ENCODE results near the gene CFAP298.
"Not testable (repeated sequence)": the region's sequence is repeated elsewhere in the genome, so short reads cannot be mapped to it uniquely, and the experiment has no call there.

The CFAP298 gene, protein sequence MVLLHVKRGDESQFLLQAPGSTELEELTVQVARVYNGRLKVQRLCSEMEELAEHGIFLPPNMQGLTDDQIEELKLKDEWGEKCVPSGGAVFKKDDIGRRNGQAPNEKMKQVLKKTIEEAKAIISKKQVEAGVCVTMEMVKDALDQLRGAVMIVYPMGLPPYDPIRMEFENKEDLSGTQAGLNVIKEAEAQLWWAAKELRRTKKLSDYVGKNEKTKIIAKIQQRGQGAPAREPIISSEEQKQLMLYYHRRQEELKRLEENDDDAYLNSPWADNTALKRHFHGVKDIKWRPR

DNA sequence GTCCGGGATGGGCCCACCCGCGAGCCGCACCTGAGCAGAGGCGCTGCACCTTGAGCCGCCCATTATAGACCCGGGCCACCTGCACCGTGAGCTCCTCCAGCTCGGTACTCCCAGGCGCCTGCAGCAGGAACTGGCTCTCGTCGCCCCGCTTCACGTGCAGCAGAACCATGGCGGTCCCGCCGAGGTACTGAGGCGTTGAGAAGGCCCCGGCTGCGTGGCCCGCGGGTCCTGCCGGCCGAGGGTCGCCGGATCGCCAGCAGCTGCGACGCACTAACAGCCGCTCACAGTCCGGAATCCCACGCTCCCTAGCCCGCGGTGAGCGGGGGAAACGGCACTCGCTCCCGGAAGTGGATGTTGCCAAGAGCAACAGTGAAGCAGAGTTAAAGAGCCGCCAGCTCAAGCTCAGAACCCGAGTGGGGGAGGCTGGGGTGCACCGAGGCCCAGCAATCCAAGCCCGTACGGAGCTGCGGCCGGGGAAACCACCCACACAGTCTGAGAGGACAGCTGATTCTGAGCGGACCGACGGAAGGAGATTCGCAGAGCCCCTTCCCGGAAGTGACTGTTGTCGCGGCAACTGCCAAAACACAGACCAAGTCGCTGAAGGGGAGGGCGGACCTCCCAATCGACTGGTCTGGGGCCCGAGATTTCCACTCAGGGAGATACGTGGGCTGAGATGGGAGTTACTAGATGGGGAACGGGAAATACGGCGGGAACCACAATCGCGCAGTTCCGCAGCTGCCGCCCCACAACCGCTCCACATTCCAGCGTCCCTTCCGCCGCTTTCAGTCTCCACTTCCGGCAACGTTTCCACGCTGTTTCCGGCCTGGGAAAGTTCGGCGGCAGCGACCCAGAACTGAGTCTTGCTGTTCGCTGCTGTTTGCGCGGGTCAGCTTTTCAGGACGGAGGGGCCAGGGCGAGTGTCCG lies at the start of gene CFAP298:
TSS of gene CFAP298 (minus strand) at position 303 of the 924 bp plus-strand sequence. CDS start at position 169, 134 bp downstream.
- DNase-seq (ENCODE audit: extremely low read depth in 1 of 2, low read depth in 1 of 2), result peak; percentile 75 to 82

DNA sequence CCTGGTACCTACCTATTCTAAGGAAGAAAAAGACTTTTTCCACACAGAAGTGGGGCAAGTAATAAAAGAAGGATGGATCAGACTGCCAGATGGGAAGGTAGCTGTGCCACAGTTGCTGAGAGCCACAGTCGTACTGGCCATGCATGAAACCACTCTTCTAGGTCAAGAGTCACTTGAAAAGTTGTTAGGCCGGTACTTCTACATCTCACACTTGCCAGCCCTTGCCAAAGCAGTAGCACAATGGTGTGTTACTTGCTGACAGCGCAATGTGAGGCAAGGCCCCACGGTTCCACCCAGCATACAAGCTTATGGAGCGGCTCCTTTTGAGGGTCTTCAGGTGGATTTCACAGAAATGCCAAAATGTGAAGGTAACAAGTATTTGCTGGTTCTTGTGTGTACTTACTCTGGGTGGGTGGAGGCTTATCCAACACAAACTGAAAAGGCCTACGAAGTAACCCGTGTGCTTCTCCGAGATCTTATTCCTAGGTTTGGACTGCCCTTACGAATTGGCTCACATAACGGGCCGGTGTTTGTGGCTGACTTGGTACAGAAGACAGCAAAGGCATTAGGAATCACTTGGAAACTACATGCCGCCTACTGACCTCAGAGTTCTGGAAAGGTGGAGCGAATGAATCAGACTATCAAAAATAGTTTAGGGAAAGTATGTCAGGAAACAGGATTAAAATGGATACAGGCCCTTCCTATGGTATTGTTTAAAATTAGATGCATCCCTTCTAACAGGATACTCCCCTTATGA lies 49.0 kb upstream of the CFAP298 start:
- DNase-seq (ENCODE audit: extremely low read depth in 1 of 2, low read depth in 1 of 2), result not testable (repeated sequence)

DNA sequence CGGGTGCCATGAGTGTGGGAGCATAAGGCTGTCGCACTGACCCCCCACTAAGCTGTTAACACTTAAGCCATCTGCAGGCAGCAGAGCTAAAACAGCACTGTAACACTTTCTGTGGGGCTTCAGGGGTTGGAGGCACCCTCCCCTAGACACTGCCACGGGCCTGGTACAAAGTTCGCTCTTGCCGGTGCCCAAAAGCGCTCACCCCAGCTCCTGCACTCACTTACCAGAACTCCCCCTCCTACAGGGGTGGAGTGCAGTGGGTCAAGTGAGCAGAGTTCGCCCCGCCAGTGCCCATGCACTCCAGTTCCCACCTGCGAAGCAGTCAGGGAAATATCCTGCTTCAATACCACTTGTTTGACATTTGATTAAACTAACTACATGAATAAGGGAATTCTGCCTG lies 46.3 kb upstream of the CFAP298 start:
- no peak for DNase-seq (ENCODE audit: extremely low read depth in 1 of 2, low read depth in 1 of 2)

DNA sequence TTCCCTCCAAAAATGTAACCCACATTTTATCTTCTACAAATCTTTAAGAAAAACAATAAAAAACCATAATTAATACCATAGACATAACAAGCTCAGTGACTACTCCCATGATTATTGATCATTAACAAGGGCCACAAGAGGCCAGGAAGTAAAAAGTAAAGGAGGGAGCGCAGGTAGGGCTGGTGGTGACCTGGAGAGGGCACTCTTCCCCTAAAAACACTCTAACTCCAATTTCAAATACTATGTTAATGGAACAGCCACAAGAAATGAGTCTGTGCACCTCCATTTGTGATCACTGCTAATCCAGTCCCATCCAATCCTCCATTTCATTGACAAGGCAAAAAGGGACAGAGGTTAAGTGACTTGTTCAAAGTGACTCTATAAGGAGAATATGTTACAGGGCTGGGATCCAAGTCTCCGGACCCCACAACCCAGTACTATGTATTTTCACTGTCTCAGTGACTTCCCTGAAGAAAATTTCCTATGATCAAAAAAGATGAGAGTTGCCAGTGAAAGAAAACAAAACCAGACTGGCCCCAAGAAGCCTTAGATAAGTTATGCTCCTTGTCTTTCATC lies 41.2 kb upstream of the CFAP298 start:
- DNase-seq (ENCODE audit: extremely low read depth in 1 of 2, low read depth in 1 of 2), result no peak

DNA sequence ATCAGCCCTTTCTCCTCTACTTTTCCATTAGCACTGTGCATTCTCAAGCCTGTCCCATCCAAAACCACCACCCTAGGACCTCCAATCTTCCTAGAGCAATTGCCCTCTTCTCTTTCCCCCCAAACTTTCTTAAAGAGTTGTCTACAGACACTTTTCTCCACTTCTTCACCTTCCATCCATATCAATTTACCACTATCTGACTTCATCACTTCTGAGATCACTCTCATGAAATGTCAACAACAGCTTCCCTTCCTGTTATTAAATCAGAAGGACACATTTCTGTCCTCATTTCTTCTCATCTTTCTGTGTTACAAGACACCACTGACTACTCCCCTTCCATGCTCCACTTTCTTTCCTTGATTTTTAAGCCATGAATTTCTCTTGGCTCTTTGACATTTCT lies 36.0 kb upstream of the CFAP298 start:
- DNase-seq (ENCODE audit: extremely low read depth in 1 of 2, low read depth in 1 of 2), result no peak

DNA sequence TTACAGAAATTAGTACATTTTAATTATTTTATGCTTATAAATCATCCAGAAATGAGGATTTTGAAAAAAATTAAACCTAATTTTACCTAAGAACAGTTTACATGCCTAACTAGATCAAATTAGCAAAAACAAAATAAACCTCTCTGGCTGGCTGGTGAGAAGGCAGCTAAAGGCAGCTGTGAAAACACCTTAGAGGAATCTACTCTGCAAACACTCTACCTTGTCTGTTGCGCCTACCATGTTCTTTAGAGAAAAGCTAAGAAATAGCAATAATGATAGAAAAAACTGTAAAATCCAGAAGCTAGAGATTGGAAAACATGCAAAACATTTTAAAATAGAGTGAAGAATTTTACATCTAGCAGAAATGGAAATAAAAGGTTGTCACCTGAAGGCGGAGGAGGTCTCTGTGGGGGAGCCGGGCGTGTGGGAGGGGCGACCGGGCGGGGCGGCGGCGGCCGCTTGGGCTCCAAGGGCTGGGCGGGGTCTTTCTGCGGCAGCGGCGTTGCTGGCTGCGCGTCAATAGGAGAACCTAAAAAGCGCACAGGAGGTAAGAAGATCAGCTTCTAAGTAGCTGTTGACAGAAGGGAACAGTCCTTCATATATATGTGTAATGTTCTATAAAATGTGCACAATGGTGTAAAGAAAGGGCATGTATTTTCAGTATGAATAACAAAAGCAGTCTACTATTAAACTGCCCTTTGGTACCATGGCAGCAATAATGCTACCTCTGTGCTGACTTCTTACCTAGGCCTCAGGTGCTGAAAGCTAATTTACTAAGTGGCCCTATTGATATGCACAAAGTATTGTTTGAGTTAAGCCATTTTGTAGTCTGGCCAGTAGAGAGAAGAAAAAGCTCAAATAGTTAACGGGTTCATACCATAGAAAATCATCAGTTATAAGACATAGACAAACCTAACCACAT lies 33.3 kb upstream of the CFAP298 start:
- no peak for DNase-seq (ENCODE audit: extremely low read depth in 1 of 2, low read depth in 1 of 2)

DNA sequence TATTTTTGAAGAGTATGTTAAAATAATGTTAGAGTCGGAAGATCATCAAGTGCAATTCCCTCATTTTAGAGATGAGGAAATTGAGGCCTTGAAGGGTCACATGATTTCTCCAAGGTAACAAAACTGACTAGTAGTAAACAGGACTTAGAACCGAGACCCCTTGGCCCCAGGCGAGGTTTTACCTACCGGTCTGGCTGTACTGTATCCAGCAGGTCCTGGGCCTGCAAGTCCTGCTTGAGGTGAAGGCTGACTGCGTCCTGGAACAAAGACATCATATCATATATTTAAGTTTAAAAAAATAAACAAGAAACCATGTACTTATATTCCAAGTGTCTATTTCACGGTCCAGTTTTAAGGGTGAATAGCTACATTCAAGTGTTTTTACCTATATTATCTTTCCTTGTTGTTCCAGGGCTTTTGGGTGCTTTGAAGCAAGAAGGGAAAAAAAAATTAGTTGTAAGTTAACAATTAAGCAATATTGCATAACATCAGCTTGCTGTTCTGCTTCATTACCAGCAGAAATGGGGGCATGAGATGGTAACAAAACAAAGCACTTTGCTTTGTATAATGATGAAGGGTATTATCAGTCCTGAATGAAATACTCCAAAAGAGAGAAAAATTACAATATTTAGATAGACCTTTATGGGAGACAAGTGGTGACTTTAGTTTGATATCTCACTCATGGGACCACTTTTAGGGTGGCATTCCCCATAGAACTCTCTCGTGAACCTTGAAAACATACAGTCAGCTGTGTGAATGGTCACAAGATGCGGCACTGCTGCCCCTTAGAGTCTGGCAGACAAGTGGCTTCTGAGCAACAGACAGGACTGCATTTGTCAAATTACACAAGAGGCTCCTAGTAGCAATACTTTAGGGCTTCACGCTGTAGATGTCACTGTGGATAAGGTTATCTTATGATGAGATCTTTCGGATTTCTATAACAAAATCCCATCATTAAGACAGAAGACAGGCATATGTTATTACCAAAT lies 29.8 kb upstream of the CFAP298 start:
- no peak for DNase-seq (ENCODE audit: extremely low read depth in 1 of 2, low read depth in 1 of 2)

DNA sequence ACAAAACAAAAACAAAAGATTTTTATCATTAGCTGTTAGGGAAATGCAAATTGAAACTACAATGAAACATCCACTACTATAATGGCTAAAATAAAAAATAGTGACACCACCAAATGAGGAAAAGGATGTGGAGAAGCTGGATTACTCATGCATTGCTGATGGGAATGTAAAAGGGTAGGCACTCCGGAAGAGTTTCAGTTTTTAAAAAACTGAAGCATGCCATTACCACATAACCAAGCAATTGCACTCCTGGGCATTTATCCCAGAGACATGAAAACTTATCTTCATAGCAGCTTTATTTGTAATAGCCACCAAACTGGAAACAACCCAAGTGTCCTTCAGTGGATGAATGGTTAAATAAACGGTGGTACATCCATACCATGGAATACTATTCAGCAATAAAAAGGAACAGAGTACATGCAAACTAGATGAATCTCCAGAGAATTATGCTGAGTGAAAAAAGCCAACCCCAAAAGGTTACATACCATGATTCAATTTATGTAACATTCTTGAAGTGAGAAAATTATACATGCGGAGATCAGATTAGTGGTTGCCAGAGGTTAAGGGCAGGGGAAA lies 14.5 kb upstream of the CFAP298 start:
- no peak for DNase-seq (ENCODE audit: extremely low read depth in 1 of 2, low read depth in 1 of 2)

DNA sequence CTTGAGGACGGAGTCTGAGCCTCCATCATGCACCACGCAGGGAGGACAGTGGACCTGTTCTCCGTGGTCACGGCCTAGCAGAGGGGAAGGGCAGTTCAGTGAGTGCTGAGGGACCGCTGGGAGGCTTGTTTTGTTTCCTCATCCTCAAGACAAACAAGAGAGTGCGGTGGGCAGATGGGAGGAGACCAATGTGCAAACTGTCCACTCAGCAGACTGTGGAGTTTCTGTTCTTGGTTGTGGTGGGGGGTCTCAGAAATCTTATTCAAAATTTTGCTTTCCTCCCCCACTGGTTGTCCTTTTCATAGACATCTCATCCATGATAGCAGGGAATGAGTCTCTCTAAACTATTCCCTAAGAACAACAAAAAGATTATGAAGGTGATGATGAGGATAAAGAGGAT lies 6.0 kb upstream of the CFAP298 start:
- DNase-seq (ENCODE audit: extremely low read depth in 1 of 2, low read depth in 1 of 2), result not testable (repeated sequence)

DNA sequence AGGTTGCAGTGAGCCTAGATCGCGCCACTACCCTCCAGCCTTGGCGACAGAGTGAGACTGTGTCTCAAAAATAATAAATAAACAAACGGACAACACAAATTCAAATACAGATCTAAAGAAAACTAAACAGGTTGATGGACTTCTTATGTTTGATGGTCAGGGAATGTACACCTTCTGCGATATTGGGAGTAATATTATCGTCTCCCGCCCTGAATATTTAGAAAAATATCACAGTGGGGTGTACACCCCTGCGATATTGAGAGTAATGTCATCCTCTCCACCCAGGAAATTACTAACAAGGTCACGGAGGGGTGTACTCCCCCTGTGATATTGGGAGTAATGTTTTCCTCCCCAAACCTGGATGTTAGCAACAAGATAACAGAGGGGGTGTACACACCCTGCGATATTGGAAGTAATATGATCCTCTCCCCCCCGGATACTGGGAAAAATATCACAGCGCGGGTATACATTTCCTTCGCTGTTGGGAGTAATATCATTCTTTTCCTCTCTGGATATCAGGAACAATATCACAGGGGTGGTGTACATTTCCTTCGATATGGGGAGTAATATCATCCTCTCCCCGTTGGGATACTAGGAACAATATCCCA lies 1.4 kb upstream of the CFAP298 start:
- no peak for DNase-seq (ENCODE audit: extremely low read depth in 1 of 2, low read depth in 1 of 2)

DNA sequence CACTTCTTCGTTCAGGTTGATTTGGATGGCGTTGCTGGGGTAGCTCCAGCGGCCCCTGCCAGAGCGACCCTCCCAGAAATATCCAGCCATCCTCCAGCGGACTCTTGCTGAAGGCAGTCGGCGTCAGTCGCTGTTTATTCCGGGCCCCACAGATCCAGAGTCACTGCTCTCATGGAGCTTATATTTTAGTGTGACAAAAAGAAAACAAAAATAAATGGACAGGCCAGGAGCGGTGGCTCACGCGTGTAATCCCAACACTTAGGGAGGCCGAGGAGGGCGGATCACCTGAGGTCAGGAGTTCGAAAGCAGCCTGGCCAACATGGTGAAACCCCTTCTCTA lies 791 bp upstream of the CFAP298 start:
- DNase-seq (ENCODE audit: extremely low read depth in 1 of 2, low read depth in 1 of 2), result no peak

DNA sequence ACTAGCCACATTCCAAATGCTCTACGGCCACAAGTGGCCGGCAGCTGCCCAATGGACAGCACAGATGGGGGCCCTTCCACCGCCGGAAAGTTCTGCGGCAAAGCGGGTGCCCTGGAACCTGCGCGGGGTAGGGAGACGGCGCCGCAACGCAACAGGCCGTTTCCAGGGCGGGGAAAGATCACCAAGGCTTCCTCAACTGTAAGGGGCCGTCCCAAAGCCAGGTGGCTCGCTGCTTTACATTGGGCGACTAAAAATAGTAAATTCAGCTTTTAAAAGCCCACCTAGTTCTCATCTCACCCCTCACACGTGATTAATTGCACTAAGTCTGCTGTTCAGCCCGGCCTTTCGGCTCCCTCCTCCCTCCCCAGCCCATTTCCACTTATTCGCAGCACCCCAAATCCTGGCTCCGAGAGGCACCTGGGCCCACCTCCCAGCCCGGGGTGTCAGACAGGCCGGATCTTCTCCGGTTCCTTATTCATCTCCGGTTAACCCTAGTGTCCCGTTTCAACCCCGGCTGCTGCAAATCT lies 643 bp downstream of the CFAP298 start:
- no peak for DNase-seq (ENCODE audit: extremely low read depth in 1 of 2, low read depth in 1 of 2)

DNA sequence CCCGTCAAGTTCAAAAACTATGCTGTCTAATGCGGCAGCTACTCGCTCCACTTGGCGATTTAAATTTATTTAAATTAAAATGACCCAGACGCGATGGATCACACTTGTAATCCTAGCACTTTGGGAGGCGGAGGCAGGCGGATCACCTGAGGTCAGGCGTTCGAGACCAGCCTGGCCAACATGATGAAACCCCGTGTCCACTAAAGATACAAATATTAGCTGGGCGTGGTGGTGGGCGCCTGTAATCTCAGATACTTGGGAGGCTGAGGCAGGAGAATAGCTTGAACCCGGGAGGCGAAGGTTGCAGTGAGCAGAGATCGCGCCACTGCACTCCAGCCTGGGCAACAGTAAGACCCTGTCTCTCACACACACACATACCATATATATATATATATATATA lies 1.2 kb downstream of the CFAP298 start:
- DNase-seq (ENCODE audit: extremely low read depth in 1 of 2, low read depth in 1 of 2), result not testable (repeated sequence)

DNA sequence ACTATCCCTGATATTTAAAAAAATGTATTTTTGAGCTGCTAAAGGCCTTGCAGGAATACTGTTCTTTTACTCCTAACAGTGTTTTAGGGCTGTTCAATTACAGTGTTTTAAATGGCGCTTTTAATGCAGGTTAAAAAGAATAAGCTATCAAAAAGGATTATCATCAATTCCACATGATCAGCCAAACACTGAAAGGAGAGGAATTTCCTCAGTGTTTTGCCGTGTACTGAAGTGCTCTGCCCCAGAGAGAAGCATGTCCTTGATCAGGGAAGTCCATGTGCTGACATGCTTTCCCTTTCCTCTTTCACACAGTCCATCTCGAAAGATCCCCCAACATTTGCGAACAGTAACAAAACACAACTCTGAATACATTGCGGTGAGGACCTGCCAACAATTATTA lies 3.3 kb downstream of the CFAP298 start:
- no peak for DNase-seq (ENCODE audit: extremely low read depth in 1 of 2, low read depth in 1 of 2)

DNA sequence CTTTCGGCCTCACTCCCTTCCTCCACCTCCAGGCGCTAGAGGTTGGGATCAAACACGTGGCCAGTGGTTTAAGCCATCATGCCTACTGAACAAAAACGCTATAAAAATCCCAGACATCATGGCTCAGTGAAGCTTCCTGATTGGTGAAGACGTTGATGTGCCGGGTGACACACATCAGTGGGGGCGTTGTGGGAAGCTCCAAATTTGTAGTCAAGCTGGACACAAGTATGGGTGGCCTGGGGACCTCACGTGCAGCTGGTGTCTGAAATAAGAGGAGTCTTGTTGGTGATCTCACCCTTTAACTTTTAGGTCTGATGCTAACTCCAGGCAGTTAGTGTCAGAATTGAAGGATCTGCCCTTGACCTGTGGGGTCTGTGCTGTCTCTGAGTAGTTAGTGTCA lies 6.7 kb downstream of the CFAP298 start:
- no peak for DNase-seq (ENCODE audit: extremely low read depth in 1 of 2, low read depth in 1 of 2)

DNA sequence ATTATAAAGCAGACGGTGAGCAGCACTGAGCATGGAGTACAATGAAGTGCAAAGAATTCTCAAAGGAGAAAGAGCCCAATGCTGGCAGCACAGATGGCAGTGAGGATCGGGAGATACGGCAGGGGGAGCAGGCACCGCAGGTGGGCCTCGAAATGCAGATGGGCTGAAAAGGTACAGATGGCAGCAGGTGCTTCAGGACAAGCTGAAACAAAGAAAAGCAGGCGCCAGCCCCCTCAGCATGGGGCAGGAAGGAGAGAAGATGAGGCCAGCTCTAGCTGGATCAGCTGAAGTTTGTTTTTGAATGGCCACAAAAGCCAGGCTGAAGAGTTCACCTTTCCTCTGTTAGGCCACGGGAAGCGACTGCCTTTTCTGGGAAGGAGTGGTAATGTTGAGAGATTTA lies 7.7 kb downstream of the CFAP298 start:
- DNase-seq (ENCODE audit: extremely low read depth in 1 of 2, low read depth in 1 of 2), result no peak

DNA sequence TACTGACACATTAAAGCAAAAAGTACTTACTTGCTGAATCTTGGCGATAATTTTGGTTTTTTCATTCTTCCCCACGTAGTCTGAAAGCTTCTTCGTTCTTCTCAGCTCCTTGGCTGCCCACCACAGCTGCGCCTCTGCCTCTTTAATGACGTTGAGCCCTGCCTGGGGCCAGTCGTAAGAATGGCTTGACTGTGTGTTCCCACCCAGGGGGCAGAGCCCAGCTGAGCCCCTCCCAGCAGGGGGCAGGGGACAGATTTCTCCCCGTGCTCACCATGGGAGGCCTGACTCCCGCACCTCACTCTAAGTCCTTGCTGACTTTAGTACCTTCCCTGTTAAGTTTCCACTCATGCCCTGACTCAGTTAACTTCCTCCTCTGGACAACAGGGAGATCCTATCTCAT lies 9.0 kb downstream of the CFAP298 start:
- no peak for DNase-seq (ENCODE audit: extremely low read depth in 1 of 2, low read depth in 1 of 2)

DNA sequence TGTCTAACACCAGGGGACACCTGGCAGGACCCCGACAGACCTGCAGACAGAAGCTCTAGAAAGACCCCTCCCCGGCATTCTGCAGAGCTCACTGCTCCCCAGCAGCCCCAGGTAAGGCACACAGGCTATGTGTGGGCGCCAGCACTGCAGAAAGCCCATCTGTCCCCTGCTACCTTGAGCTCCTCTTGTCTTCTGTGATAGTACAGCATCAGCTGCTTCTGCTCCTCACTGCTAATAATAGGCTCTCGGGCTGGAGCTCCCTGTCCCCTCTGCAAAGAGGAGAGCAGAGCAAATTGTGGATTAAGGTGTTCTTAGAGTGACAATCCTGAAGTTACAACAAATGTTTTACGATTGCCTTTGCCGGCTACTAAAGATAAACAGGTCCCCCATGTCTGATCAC lies 10.1 kb downstream of the CFAP298 start:
- DNase-seq (ENCODE audit: extremely low read depth in 1 of 2, low read depth in 1 of 2), result no peak

Measured in activated CD8-positive, alpha-beta memory T cell treated with anti-CD3 and anti-CD28 coated beads for 1 hour (primary cell).